ENCODE measurements around the gene MDN1.

DNA sequence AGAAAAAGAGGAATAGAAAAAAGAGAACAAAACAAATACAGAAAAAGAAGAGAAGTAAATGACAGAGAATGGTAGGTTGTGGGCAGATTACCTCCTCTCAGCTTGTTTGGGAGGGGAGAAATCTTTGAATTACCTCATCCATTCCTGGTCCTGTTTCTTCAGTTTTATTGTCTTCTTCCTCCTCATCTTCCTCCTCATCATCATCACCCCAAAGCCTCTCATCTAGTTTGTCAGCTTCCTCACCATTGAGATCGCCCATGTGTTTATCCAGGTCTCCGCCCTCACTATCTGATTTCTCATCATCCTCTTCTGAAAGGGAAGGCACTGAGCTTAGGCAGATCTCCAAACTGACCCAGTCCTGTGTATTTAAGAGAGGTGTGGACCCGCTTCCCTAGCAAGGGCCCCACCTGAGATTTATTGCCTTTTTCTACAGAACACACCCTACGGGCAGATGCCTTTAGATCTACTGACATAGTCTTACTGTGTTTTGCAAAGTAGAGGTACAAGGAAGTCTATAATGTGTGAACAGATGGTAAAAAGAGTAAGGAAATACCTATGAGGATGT is 156.9 kb downstream of the MDN1 start:
- TF ChIP-seq GATA2 (IDR thresholded peaks at IDR 0.05; ENCODE audit: low read depth, low read length) = no peak
- TF ChIP-seq GATA3 (IDR thresholded peaks at IDR 0.05; ENCODE audit: low read depth, low read length) = no peak

Measured in SH-SY5Y (cell line).